ENCODE data around the gene PA2G4. TPM values are rescaled to one million over a fixed set of nuclear protein-coding genes. Genes with fewer than 3 reads are reported as not detected.

Gene PA2G4
- polyA plus RNA-seq, 1 donor from 2014 or later = 115 TPM

DNA sequence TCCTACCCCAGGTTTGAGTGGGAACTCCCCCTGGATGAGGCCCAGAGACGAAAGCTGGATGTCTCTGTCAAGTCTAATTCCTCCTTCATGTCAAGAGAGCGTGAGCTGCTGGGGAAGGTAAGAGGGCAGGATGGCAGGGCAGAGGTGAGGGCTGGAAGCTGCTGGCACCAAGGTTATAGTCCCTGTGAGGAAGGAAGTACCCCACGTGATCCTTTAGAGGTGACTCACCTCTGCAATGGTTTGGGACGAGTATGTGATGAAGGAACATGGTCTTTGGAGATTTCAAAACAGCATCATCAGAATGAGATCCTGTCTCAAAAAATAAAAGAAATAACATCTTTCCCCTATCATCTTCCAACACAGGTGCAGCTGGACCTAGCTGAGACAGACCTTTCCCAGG is 38.9 kb downstream of the PA2G4 start:
- H3K27ac ChIP-seq (ENCODE audit: low read length) = no peak overlapping the region
- no peaks in the 10 kb centered on the region for H4K20me1 ChIP-seq (ENCODE audit: insufficient read depth)
- no peaks in the 10 kb centered on the region for H3K9me2 ChIP-seq (ENCODE audit: insufficient read depth, low read length)
- H2AFZ ChIP-seq (ENCODE audit: low read depth, low read length) = no peak overlapping the region
- no peak overlapping the region for H3K4me2 ChIP-seq (ENCODE audit: low read length)
- no peaks in the 10 kb centered on the region for H3K27me3 ChIP-seq (ENCODE audit: insufficient read depth, low read depth, low read length)
- no peaks in the 10 kb centered on the region for H3K79me2 ChIP-seq (replicated peaks; ENCODE audit: insufficient read depth, low read length)
- TF ChIP-seq, protein P1, sequence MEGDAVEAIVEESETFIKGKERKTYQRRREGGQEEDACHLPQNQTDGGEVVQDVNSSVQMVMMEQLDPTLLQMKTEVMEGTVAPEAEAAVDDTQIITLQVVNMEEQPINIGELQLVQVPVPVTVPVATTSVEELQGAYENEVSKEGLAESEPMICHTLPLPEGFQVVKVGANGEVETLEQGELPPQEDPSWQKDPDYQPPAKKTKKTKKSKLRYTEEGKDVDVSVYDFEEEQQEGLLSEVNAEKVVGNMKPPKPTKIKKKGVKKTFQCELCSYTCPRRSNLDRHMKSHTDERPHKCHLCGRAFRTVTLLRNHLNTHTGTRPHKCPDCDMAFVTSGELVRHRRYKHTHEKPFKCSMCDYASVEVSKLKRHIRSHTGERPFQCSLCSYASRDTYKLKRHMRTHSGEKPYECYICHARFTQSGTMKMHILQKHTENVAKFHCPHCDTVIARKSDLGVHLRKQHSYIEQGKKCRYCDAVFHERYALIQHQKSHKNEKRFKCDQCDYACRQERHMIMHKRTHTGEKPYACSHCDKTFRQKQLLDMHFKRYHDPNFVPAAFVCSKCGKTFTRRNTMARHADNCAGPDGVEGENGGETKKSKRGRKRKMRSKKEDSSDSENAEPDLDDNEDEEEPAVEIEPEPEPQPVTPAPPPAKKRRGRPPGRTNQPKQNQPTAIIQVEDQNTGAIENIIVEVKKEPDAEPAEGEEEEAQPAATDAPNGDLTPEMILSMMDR (IDR thresholded peaks at IDR 0.05; ENCODE audit: poor library complexity, severe bottlenecking) = no peak
- H3K9ac ChIP-seq (ENCODE audit: low read length) = no peak overlapping the region
- H3F3A ChIP-seq (ENCODE audit: insufficient read depth, low read length, poor library complexity, severe bottlenecking) = no peaks in the 10 kb centered on the region
- no peak overlapping the region for H3K4me3 ChIP-seq (ENCODE audit: low read length)
- no peaks in the 10 kb centered on the region for H3K9me3 ChIP-seq (ENCODE audit: low read length)
- no peaks in the 10 kb centered on the region for H3K36me3 ChIP-seq (ENCODE audit: insufficient read depth, low read length)

DNA sequence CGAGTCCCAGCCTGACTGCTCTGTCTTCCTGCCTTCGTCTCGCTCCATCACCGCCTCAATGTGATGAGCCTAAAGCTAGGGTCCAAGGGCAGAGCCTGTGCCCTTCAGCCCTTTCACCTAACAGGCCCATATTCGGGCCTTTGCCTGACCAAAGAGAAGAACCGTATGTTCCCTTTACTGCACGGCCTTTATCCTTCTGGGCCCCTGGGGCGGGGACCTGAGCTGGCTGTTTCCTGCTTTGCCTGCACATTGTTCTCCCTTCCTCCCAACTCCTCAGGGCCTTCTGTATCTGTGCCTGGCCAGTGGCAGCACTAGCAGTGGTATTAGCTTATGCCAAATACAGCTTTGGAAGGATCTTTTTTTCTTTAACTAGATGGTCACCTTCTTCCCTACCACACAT is 39.5 kb downstream of the PA2G4 start:
- Histone ChIP-seq H3K27me3 (ENCODE audit: insufficient read depth, low read depth, low read length) (no peaks in the 10 kb centered on the region), H4K20me1 (ENCODE audit: insufficient read depth) (no peaks in the 10 kb centered on the region), H3K27ac (ENCODE audit: low read length) (no peak overlapping the region), H3K79me2 (replicated peaks; ENCODE audit: insufficient read depth, low read length) (no peaks in the 10 kb centered on the region), H3K4me3 (ENCODE audit: low read length) (no peak overlapping the region), H3K9me2 (ENCODE audit: insufficient read depth, low read length) (no peaks in the 10 kb centered on the region), H3K9me3 (ENCODE audit: low read length) (no peaks in the 10 kb centered on the region), H3F3A (ENCODE audit: insufficient read depth, low read length, poor library complexity, severe bottlenecking) (no peaks in the 10 kb centered on the region), H3K4me2 (ENCODE audit: low read length) (no peak overlapping the region), H3K36me3 (ENCODE audit: insufficient read depth, low read length) (no peaks in the 10 kb centered on the region), H2AFZ (ENCODE audit: low read depth, low read length) (no peak overlapping the region), H3K9ac (ENCODE audit: low read length) (no peak overlapping the region)
- TF ChIP-seq MXI1 (conservative IDR thresholded peaks at IDR 0.05; ENCODE audit: poor library complexity, severe bottlenecking) (no peak), RAD21 (conservative IDR thresholded peaks at IDR 0.05) (no peak), EP300 (conservative IDR thresholded peaks at IDR 0.05; ENCODE audit: poor library complexity, severe bottlenecking) (no peak), SMC3 (conservative IDR thresholded peaks at IDR 0.05; ENCODE audit: poor library complexity) (no peak), POLR2AphosphoS5 (IDR thresholded peaks at IDR 0.05) (no peak), EZH2 (IDR thresholded peaks at IDR 0.05; ENCODE audit: borderline replicate concordance, insufficient read depth, low read length, poor library complexity, severe bottlenecking) (no peak), TAF1 (IDR thresholded peaks at IDR 0.05; ENCODE audit: low read depth) (no peak)
- TF ChIP-seq, protein P1 (IDR thresholded peaks at IDR 0.05; ENCODE audit: poor library complexity, severe bottlenecking) = no peak
- TF ChIP-seq, protein P2, sequence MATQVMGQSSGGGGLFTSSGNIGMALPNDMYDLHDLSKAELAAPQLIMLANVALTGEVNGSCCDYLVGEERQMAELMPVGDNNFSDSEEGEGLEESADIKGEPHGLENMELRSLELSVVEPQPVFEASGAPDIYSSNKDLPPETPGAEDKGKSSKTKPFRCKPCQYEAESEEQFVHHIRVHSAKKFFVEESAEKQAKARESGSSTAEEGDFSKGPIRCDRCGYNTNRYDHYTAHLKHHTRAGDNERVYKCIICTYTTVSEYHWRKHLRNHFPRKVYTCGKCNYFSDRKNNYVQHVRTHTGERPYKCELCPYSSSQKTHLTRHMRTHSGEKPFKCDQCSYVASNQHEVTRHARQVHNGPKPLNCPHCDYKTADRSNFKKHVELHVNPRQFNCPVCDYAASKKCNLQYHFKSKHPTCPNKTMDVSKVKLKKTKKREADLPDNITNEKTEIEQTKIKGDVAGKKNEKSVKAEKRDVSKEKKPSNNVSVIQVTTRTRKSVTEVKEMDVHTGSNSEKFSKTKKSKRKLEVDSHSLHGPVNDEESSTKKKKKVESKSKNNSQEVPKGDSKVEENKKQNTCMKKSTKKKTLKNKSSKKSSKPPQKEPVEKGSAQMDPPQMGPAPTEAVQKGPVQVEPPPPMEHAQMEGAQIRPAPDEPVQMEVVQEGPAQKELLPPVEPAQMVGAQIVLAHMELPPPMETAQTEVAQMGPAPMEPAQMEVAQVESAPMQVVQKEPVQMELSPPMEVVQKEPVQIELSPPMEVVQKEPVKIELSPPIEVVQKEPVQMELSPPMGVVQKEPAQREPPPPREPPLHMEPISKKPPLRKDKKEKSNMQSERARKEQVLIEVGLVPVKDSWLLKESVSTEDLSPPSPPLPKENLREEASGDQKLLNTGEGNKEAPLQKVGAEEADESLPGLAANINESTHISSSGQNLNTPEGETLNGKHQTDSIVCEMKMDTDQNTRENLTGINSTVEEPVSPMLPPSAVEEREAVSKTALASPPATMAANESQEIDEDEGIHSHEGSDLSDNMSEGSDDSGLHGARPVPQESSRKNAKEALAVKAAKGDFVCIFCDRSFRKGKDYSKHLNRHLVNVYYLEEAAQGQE (IDR thresholded peaks at IDR 0.05; ENCODE audit: borderline replicate concordance) = no peak

Measured in neural cell (in vitro differentiated cells).